HG03378 (cell line): ENCODE results near the gene AKAP12.
"Not testable (repeated sequence)": the region's sequence is repeated elsewhere in the genome, so short reads cannot be mapped to it uniquely, and the experiment has no call there.

Experiments
- ATAC-seq: cut with Tn5 transposase; IDR thresholded peaks from one replicate; pipeline ENCODE4 v1.9.1; 2021; ENCODE audit warnings: mild to moderate bottlenecking, moderate library complexity; ENCODE audit not compliant: unreplicated experiment

The AKAP12 gene

GRCh38 chr6:151307501-151307900, 67.7 kb downstream of the AKAP12 start:
- no peak for ATAC-seq

- ATAC-seq: no peak
Measured at GRCh38 chr6:151309619-151310018, 69.9 kb downstream of the AKAP12 start.

GRCh38 chr6:151310279-151310678, 70.5 kb downstream of the AKAP12 start:
- no peak for ATAC-seq

- ATAC-seq: no peak
Measured at GRCh38 chr6:151310852-151311767, 71.3 kb downstream of the AKAP12 start.

GRCh38 chr6:151313066-151313491, 73.3 kb downstream of the AKAP12 start:
- no peak for ATAC-seq

GRCh38 chr6:151315661-151316060, 75.9 kb downstream of the AKAP12 start:
- not testable (repeated sequence) for ATAC-seq

- no peak for ATAC-seq
Measured at GRCh38 chr6:151317103-151317994, 77.6 kb downstream of the AKAP12 start.

DNA sequence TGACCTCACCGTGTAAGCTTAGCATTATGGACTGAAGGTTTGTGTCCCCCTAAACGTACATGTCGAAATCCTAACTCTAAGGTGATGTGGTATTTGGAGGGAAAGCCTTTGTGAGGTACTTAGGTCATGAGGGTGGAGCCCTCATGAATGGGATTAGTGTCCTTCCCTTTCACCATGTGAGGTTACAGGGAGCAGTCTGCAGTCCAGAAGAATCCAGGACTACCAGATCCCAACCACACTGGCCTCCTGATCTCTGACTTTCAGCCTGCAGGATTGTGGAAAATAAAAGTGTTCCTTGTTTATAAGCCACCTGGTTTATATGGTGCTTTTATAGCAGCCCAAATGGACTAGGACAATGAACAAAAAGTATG, 78.2 kb downstream of the AKAP12 start:
- no peak for ATAC-seq

- ATAC-seq: no peak
Measured at GRCh38 chr6:151320140-151320539, 80.4 kb downstream of the AKAP12 start.

DNA sequence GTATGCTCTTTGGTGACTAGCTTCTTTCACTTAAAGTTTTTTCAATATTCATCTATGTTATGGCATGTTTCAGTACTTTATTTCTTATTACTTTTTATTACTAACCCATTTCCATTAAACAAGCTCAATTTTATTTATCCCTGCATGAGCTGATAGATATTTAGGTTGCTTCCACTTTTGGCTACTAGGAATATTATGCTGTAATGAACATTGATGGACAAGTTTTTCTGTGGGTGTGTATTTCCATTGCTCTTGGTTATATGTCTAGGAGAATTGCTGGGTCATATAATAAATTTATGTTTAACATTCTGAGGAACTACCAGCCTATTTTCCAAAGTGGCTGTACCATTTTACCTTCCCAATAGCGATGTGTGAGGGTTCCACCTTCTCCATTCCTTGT, 81.7 kb downstream of the AKAP12 start:
- ATAC-seq: no peak

DNA sequence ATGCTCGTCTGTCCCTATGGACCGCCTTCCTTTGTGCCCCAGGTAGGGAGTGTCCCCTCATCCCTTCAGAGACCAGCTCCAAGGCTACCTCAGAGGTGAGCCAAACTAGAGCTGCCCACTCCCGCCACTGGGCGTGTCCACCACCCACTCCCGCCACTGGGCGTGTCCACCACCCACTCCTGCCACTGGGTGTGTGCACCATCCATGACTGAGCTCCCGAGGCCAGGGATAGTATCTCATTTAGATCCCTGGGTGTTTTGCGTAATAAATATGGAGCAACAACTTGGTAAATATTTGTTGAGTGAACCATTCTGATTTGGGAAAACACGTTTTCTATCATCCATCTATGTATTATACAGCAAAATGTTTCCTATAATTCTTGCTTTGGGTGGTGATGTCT, 82.8 kb downstream of the AKAP12 start:
- no peak for ATAC-seq

- ATAC-seq: no peak
Measured at GRCh38 chr6:151323791-151324487, 84.2 kb downstream of the AKAP12 start.

DNA sequence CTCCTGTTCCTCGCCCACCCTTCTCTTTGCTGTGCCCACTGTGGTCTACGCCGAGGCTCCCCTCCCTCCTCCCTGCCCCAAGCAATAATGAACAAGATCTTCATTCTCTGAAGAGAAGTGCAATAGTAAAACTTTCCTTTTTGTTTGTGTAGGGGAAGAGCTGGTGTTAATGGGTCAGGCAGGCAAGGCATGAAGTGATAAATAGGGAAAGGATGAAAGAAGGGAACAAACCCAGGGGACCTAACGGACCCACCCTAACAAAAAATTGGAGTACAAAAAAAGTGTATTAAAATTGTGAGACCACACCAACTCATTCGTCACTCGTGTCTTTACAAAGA, 84.7 kb downstream of the AKAP12 start:
- no peak for ATAC-seq

- ATAC-seq: no peak
Measured at GRCh38 chr6:151325075-151326050, 85.6 kb downstream of the AKAP12 start.

GRCh38 chr6:151326116-151326825, 86.5 kb downstream of the AKAP12 start:
- no peak for ATAC-seq

GRCh38 chr6:151327101-151327500, 87.3 kb downstream of the AKAP12 start:
- ATAC-seq: no peak

DNA sequence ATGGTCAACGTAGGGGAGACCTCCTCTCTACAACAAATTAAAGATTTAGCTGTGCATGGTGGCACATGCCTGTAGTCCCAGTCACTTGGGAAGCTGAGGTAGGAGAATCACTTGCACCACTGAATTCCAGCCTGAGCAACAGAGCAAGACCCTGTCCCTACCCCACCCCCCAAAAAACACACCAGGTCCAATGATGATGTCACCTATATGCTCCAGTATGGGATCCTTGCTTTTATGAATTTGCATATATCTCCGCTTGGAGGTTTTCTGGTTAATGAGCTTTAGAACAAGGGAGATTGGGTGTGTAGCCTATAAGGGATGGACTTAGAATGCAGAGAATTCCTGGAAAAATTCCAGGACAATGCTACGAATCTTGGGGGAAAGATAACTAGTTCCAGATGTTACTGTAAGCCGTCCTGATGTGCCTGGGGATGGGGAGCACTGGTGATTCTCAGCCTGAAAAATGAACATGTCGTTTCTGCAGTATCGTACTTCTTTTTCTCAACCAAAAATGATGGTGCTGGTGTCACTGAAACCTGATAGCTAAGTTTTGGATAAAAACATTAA, 90.4 kb downstream of the AKAP12 start:
- no peak for ATAC-seq

GRCh38 chr6:151335930-151336329, 96.2 kb downstream of the AKAP12 start:
- no peak for ATAC-seq

DNA sequence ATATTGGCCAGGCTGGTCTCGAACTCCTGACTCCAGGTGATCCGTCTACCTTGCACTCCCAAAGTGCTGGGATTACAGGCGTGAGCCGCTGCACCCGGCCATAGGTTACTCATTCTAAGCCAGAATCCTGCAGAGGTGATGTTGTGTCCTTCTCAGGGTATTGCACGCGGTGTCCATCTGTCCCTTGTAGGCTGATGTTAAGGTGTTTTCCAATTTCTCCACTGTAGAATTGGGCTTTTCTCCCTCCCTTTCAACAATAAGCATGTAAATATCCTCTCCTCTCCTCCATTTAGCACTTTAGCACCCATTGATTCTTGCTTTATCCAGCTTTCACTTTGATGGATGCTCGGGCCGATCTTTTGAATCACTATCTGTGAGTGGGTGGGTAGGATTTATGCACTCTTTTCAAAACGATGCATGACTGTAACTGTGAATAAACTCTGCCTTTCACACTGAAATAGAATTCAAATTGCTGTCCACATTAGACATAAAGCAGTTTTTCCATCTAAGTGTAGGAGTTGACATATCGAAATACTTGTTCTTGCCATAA, 99.0 kb downstream of the AKAP12 start:
- no peak for ATAC-seq
